ENCODE data around the gene IL4. TPM values are rescaled to one million over a fixed set of nuclear protein-coding genes. Genes with fewer than 3 reads are reported as not detected.
A peak's percentile ranks its signal among the peaks of the same experiment; 100 is the strongest.

The IL4 gene
- total RNA-seq, 1 experiment from 2014 or later = not detected

DNA sequence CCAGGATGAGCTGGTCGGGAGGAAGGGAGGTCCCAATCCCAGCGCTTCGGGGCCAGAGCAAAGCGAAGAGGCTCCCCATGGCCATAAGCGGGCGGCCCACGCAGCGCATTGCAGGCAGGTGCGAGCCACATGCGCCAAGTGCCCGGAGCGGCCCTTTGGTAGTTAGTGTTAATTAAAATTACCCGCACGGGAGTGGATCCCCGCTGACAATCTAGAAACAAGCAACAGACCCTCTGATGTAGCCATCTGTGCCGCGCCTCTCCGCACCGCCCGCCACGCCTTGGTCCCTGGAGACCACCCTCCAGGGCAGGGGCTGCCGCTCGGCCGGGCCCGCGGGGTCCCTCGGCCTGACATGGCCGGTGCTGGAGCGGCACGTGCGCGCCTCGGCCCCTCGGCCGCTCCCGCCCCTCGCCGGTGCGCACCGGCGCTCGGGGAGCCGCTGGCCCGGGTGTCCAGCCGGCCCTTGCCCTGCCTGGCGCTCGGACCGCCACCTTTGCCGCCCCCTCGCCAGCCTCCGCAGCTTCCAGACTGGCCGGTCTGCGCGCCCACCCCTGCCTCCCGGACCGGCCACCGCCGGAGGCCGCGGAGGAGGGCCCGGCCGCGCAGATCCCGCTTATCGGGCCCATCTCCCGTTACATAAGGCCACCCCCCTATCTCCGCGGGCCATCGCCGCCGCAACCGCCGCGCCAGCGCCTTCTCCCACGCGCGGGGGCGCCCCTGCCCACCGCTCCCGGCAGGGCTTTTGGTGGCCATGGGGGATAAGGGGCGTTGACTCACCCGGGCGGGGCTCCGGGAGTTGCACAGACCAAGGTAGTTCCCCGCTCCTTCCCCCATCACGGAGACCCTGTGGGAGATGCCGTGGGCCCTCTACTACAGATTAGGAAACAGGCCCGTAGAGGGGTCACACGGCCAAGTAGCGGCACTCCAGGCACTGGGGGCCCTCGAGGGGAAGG is 17.7 kb upstream of the IL4 start (continued):
- TF ChIP-seq, protein P1, sequence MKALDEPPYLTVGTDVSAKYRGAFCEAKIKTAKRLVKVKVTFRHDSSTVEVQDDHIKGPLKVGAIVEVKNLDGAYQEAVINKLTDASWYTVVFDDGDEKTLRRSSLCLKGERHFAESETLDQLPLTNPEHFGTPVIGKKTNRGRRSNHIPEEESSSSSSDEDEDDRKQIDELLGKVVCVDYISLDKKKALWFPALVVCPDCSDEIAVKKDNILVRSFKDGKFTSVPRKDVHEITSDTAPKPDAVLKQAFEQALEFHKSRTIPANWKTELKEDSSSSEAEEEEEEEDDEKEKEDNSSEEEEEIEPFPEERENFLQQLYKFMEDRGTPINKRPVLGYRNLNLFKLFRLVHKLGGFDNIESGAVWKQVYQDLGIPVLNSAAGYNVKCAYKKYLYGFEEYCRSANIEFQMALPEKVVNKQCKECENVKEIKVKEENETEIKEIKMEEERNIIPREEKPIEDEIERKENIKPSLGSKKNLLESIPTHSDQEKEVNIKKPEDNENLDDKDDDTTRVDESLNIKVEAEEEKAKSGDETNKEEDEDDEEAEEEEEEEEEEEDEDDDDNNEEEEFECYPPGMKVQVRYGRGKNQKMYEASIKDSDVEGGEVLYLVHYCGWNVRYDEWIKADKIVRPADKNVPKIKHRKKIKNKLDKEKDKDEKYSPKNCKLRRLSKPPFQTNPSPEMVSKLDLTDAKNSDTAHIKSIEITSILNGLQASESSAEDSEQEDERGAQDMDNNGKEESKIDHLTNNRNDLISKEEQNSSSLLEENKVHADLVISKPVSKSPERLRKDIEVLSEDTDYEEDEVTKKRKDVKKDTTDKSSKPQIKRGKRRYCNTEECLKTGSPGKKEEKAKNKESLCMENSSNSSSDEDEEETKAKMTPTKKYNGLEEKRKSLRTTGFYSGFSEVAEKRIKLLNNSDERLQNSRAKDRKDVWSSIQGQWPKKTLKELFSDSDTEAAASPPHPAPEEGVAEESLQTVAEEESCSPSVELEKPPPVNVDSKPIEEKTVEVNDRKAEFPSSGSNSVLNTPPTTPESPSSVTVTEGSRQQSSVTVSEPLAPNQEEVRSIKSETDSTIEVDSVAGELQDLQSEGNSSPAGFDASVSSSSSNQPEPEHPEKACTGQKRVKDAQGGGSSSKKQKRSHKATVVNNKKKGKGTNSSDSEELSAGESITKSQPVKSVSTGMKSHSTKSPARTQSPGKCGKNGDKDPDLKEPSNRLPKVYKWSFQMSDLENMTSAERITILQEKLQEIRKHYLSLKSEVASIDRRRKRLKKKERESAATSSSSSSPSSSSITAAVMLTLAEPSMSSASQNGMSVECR (CRISPR knock-in tag; IDR thresholded peaks at IDR 0.05; ENCODE audit: borderline replicate concordance) = peak; percentile 58; the same call in 1 of the 2 replicates
- TF ChIP-seq ZNF317 (CRISPR knock-in tag; IDR thresholded peaks at IDR 0.05; ENCODE audit: borderline replicate concordance, low read depth) = 0 out of 2 replicates have a peak, but pooled peaks have one; percentile 36
- TF ChIP-seq, protein P2, sequence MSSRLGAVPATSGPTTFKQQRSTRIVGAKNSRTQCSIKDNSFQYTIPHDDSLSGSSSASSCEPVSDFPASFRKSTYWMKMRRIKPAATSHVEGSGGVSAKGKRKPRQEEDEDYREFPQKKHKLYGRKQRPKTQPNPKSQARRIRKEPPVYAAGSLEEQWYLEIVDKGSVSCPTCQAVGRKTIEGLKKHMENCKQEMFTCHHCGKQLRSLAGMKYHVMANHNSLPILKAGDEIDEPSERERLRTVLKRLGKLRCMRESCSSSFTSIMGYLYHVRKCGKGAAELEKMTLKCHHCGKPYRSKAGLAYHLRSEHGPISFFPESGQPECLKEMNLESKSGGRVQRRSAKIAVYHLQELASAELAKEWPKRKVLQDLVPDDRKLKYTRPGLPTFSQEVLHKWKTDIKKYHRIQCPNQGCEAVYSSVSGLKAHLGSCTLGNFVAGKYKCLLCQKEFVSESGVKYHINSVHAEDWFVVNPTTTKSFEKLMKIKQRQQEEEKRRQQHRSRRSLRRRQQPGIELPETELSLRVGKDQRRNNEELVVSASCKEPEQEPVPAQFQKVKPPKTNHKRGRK (CRISPR knock-in tag; IDR thresholded peaks at IDR 0.05; ENCODE audit: borderline replicate concordance) = no peak
- TF ChIP-seq, protein P3, sequence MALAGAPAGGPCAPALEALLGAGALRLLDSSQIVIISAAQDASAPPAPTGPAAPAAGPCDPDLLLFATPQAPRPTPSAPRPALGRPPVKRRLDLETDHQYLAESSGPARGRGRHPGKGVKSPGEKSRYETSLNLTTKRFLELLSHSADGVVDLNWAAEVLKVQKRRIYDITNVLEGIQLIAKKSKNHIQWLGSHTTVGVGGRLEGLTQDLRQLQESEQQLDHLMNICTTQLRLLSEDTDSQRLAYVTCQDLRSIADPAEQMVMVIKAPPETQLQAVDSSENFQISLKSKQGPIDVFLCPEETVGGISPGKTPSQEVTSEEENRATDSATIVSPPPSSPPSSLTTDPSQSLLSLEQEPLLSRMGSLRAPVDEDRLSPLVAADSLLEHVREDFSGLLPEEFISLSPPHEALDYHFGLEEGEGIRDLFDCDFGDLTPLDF (CRISPR knock-in tag; IDR thresholded peaks at IDR 0.05) = peak; percentile 76; the same call in 1 of the 2 replicates
- no peak for TF ChIP-seq ZBTB21 (CRISPR knock-in tag; IDR thresholded peaks at IDR 0.05; ENCODE audit: borderline replicate concordance)
- TF ChIP-seq, protein P4, sequence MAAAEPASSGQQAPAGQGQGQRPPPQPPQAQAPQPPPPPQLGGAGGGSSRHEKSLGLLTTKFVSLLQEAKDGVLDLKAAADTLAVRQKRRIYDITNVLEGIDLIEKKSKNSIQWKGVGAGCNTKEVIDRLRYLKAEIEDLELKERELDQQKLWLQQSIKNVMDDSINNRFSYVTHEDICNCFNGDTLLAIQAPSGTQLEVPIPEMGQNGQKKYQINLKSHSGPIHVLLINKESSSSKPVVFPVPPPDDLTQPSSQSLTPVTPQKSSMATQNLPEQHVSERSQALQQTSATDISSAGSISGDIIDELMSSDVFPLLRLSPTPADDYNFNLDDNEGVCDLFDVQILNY (CRISPR knock-in tag; IDR thresholded peaks at IDR 0.05) = no peak; the same call in 1 of the 2 replicates
- TF ChIP-seq RELA (CRISPR knock-in tag; IDR thresholded peaks at IDR 0.05; ENCODE audit: borderline replicate concordance) = no peak
- TF ChIP-seq, protein P5, sequence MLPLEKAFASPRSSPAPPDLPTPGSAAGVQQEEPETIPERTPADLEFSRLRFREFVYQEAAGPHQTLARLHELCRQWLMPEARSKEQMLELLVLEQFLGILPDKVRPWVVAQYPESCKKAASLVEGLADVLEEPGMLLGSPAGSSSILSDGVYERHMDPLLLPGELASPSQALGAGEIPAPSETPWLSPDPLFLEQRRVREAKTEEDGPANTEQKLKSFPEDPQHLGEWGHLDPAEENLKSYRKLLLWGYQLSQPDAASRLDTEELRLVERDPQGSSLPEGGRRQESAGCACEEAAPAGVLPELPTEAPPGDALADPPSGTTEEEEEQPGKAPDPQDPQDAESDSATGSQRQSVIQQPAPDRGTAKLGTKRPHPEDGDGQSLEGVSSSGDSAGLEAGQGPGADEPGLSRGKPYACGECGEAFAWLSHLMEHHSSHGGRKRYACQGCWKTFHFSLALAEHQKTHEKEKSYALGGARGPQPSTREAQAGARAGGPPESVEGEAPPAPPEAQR (CRISPR knock-in tag; IDR thresholded peaks at IDR 0.05) = no peak
- peak; percentile 48; the same call in 1 of the 2 replicates for TF ChIP-seq ESRRA (CRISPR knock-in tag; IDR thresholded peaks at IDR 0.05; ENCODE audit: borderline replicate concordance)
- TF ChIP-seq, protein P6, sequence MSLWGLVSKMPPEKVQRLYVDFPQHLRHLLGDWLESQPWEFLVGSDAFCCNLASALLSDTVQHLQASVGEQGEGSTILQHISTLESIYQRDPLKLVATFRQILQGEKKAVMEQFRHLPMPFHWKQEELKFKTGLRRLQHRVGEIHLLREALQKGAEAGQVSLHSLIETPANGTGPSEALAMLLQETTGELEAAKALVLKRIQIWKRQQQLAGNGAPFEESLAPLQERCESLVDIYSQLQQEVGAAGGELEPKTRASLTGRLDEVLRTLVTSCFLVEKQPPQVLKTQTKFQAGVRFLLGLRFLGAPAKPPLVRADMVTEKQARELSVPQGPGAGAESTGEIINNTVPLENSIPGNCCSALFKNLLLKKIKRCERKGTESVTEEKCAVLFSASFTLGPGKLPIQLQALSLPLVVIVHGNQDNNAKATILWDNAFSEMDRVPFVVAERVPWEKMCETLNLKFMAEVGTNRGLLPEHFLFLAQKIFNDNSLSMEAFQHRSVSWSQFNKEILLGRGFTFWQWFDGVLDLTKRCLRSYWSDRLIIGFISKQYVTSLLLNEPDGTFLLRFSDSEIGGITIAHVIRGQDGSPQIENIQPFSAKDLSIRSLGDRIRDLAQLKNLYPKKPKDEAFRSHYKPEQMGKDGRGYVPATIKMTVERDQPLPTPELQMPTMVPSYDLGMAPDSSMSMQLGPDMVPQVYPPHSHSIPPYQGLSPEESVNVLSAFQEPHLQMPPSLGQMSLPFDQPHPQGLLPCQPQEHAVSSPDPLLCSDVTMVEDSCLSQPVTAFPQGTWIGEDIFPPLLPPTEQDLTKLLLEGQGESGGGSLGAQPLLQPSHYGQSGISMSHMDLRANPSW (CRISPR knock-in tag; conservative IDR thresholded peaks at IDR 0.05; ENCODE audit: low read depth) = no peak
- TF ChIP-seq FOXJ3 (CRISPR knock-in tag; IDR thresholded peaks at IDR 0.05; ENCODE audit: borderline replicate concordance) = no peak
- no peak for TF ChIP-seq SMAD3 (CRISPR knock-in tag; IDR thresholded peaks at IDR 0.05; ENCODE audit: borderline replicate concordance)
- peak; percentile 67; the same call in 1 of the 2 replicates for TF ChIP-seq IRF2 (CRISPR knock-in tag; IDR thresholded peaks at IDR 0.05; ENCODE audit: borderline replicate concordance, low read depth)
- TF ChIP-seq ZNF423 (CRISPR knock-in tag; IDR thresholded peaks at IDR 0.05) = 0 out of 2 replicates have a peak, but pooled peaks have one; percentile 14
- TF ChIP-seq ZNF671 (CRISPR knock-in tag; IDR thresholded peaks at IDR 0.05) = no peak
- no peak for TF ChIP-seq NR3C1 (CRISPR knock-in tag; conservative IDR thresholded peaks at IDR 0.05; ENCODE audit: low read depth)
- TF ChIP-seq NR2C2 (CRISPR knock-in tag; IDR thresholded peaks at IDR 0.05) = no peak; the same call in 1 of the 2 replicates
- TF ChIP-seq, protein P7, sequence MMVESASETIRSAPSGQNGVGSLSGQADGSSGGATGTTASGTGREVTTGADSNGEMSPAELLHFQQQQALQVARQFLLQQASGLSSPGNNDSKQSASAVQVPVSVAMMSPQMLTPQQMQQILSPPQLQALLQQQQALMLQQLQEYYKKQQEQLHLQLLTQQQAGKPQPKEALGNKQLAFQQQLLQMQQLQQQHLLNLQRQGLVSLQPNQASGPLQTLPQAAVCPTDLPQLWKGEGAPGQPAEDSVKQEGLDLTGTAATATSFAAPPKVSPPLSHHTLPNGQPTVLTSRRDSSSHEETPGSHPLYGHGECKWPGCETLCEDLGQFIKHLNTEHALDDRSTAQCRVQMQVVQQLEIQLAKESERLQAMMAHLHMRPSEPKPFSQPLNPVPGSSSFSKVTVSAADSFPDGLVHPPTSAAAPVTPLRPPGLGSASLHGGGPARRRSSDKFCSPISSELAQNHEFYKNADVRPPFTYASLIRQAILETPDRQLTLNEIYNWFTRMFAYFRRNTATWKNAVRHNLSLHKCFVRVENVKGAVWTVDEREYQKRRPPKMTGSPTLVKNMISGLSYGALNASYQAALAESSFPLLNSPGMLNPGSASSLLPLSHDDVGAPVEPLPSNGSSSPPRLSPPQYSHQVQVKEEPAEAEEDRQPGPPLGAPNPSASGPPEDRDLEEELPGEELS (CRISPR knock-in tag; IDR thresholded peaks at IDR 0.05) = peak; percentile 72; the same call in 1 of the 2 replicates
- no peak for TF ChIP-seq KAT7 (CRISPR knock-in tag; IDR thresholded peaks at IDR 0.05; ENCODE audit: borderline replicate concordance)
- peak; percentile 69; the same call in 1 of the 2 replicates for TF ChIP-seq ETV6 (CRISPR knock-in tag; IDR thresholded peaks at IDR 0.05)
- TF ChIP-seq MXD4 (CRISPR knock-in tag; IDR thresholded peaks at IDR 0.05; ENCODE audit: borderline replicate concordance) = no peak

All from WTC11 (cell line).